A673 (cell line): ENCODE results near the gene PRH2. TPM values are rescaled to one million over a fixed set of nuclear protein-coding genes. Genes with fewer than 3 reads are reported as not detected.

Experiments used
- BruUV-seq: library from RNA; stranded (reverse); fragments of 400-500 nt; replicated peaks from 2 replicates; lab custom pipeline; 2021; lab: Mats Ljungman, UMichigan
- CTCF ChIA-PET: fragments of 300-600 bp; sonication (Branson Sonifier 250); formaldehyde crosslinking; loops from one replicate; lab custom pipeline; 2022; ENCODE audit warnings: antibody characterized with exemption; lab: Charles Lee
- POLR2A ChIA-PET: fragments of 300-600 bp; sonication (Branson Sonifier 250); formaldehyde crosslinking; loops from one replicate; lab custom pipeline; 2022; ENCODE audit warnings: antibody characterized with exemption; ENCODE audit not compliant: low non-redundant PET; lab: Charles Lee
- DNase-seq: peaks from one replicate; pipeline ENCODE4 v3.0.0-alpha.2; 2015; ENCODE audit warnings: low spot score
- H3K27ac ChIP-seq: fragments of 200-600 bp; sonication (generic); 2 replicates; pipeline ENCODE4 v1.5.1; 2016; ENCODE audit warnings: mixed run types, low read depth, mild to moderate bottlenecking, mixed read lengths, antibody characterized with exemption, low read length; ENCODE audit not compliant: poor library complexity, severe bottlenecking
- H3K27me3 ChIP-seq: fragments of 200-600 bp; sonication (generic); replicated peaks from 2 replicates; pipeline ENCODE4 v1.6.1; 2017; ENCODE audit warnings: mixed run types, low read depth, mild to moderate bottlenecking, mixed read lengths, antibody characterized with exemption, low read length; ENCODE audit not compliant: insufficient read depth, poor library complexity
- H3K36me3 ChIP-seq: fragments of 200-600 bp; sonication (generic); 2 replicates; pipeline ENCODE4 v1.6.1; 2016; ENCODE audit warnings: mixed run types, mild to moderate bottlenecking, mixed read lengths, antibody characterized with exemption, low read length; ENCODE audit not compliant: insufficient read depth, poor library complexity, severe bottlenecking
- H3K4me1 ChIP-seq: fragments of 200-600 bp; sonication (generic); 2 replicates; pipeline ENCODE4 v1.6.1; 2017; ENCODE audit warnings: mixed run types, mild to moderate bottlenecking, mixed read lengths, antibody characterized with exemption, low read length; ENCODE audit not compliant: insufficient read depth, poor library complexity, severe bottlenecking
- H3K4me3 ChIP-seq: fragments of 200-600 bp; sonication (generic); 2 replicates; pipeline ENCODE4 v1.5.1; 2016; ENCODE audit warnings: low read depth, mixed run types, mild to moderate bottlenecking, mixed read lengths, low read length; ENCODE audit not compliant: poor library complexity, severe bottlenecking
- H3K9me3 ChIP-seq: fragments of 200-600 bp; sonication (generic); 2 replicates; pipeline ENCODE4 v1.6.1; 2016; ENCODE audit warnings: mixed run types, low read depth, mild to moderate bottlenecking, mixed read lengths, antibody characterized with exemption, low read length; ENCODE audit not compliant: poor library complexity, severe bottlenecking
- CTCF ChIP-seq: fragments of 300-800, 200-600 bp; sonication (generic); conservative IDR thresholded peaks from 2 replicates; pipeline ENCODE4 v1.5.1; 2017; ENCODE audit warnings: low read depth, mild to moderate bottlenecking, antibody characterized with exemption, low read length, moderate library complexity, mixed read lengths
- EZH2 ChIP-seq: fragments of 200-600 bp; sonication (generic); IDR thresholded peaks from 2 replicates; pipeline ENCODE4 v1.6.1; 2017; ENCODE audit warnings: borderline replicate concordance, low read depth, mild to moderate bottlenecking, mixed read lengths, antibody characterized with exemption, low read length; ENCODE audit not compliant: poor library complexity, severe bottlenecking
- intact Hi-C: fragments of 100-400 bp; cut with micrococcal nuclease; formaldehyde crosslinking; loops from one replicate; pipeline ENCODE4 v1.10.0; 2022; ENCODE audit not compliant: unreplicated experiment
- total RNA-seq: library from RNA; stranded (reverse); gene quantifications from 2 replicates; pipeline ENCODE4 v1.2.3, GENCODE V29; 2021

The PRH2 gene
- total RNA-seq, 1 experiment from 2014 or later: not detected

- H3K9me3 ChIP-seq: peaks cover 8% of the 10 kb centered on the region
- no peak for DNase-seq
- CTCF ChIA-PET: no interaction called here
- H3K36me3 ChIP-seq: no peaks in the 10 kb centered on the region
- no peak for TF ChIP-seq EZH2
- no peak overlapping the region for H3K27ac ChIP-seq
- intact Hi-C loops: loop anchor here (10.0 kb wide), 1 partner anchor 527 kb away; no protein-coding TSS in a partner anchor
- no peak overlapping the region for H3K4me3 ChIP-seq
- no peaks in the 10 kb centered on the region for H3K27me3 ChIP-seq
- BruUV-seq: no TSS peak
- no peaks in the 10 kb centered on the region for H3K4me1 ChIP-seq
- POLR2A ChIA-PET: no interaction called here
These were observed 28.7 kb downstream of the PRH2 start for GRCh38 chr12:10957741-10958140.

- intact Hi-C loops: loop anchor here (10.0 kb wide), 1 partner anchor 525 kb away; no protein-coding TSS in a partner anchor
These were observed 30.8 kb downstream of the PRH2 start for GRCh38 chr12:10959804-10960203.

GRCh38 chr12:10960211-10960610 lies 31.2 kb downstream of the PRH2 start:
- BruUV-seq: no TSS peak
- H3K27me3 ChIP-seq: no peaks in the 10 kb centered on the region
- peaks cover 8% of the 10 kb centered on the region for H3K9me3 ChIP-seq
- CTCF ChIA-PET: no interaction called here
- H3K36me3 ChIP-seq: no peaks in the 10 kb centered on the region
- H3K27ac ChIP-seq: no peak overlapping the region
- POLR2A ChIA-PET: no interaction called here
- no peak overlapping the region for H3K4me3 ChIP-seq
- intact Hi-C loops: no loop called here
- no peak for DNase-seq
- no peaks in the 10 kb centered on the region for H3K4me1 ChIP-seq
- TF ChIP-seq EZH2 (no peak), CTCF (no peak)

More at GRCh38 chr12:10959804-10960203, 30.8 kb downstream of the PRH2 start:
- BruUV-seq: no TSS peak
- Histone ChIP-seq H3K36me3 (no peaks in the 10 kb centered on the region), H3K4me3 (no peak overlapping the region), H3K4me1 (no peaks in the 10 kb centered on the region), H3K9me3 (peaks cover 8% of the 10 kb centered on the region), H3K27me3 (no peaks in the 10 kb centered on the region), H3K27ac (no peak overlapping the region)
- POLR2A ChIA-PET: no interaction called here
- CTCF ChIA-PET: no interaction called here
- DNase-seq: peak; percentile 10
- TF ChIP-seq CTCF: peak; percentile 32
- no peak for TF ChIP-seq EZH2

GRCh38 chr12:10965476-10965875 lies 36.4 kb downstream of the PRH2 start:
- ChIA-PET POLR2A (no interaction called here), CTCF (no interaction called here)
- no peaks in the 10 kb centered on the region for H3K36me3 ChIP-seq
- H3K4me1 ChIP-seq: peaks cover 10% of the 10 kb centered on the region
- TF ChIP-seq CTCF (no peak), EZH2 (no peak)
- H3K27ac ChIP-seq: no peak overlapping the region
- H3K9me3 ChIP-seq: no peaks in the 10 kb centered on the region
- BruUV-seq: no TSS peak
- intact Hi-C loops: no loop called here
- no peaks in the 10 kb centered on the region for H3K27me3 ChIP-seq
- no peak for DNase-seq
- H3K4me3 ChIP-seq: no peak overlapping the region
